ENCODE data around the gene DOCK11. TPM values are rescaled to one million over a fixed set of nuclear protein-coding genes. Genes with fewer than 3 reads are reported as not detected.

Gene DOCK11
- total and polyA plus RNA-seq, 2 experiments from 2014 or later = 7.6 to 8.3 TPM

- WGBS (ENCODE audit: low lambda C conversion rate, missing lambda C conversion rate) = 80% methylated on average over 7 of the region's 7 CpGs
These were observed 100.0 kb downstream of the DOCK11 start for GRCh38 chrX:118595501-118596042.

DNA sequence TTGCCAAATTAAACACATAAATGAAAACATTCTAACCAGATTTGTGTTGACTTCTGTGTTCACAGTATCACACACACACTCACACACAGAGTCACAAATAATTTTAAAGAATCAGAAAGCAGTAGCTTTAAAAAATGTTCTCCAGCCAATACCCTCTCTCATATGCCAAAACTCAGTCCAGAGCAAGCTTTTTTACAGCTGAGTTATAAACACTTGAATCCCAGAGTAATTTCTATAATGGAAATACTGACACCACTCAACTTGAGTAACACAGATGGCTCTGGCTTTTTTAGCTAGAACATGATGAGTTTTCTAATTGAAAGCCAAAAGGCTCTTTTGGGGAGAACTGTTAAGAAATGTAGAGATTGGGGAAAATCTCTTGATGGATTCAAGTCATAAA lies 100.8 kb downstream of the DOCK11 start:
- H3K27me3 ChIP-seq = no peaks in the 10 kb centered on the region
- H3K4me3 ChIP-seq = no peak overlapping the region
- no peaks in the 10 kb centered on the region for H3K36me3 ChIP-seq (replicated peaks; ENCODE audit: insufficient read depth, low read depth)
- TF ChIP-seq, protein P1, sequence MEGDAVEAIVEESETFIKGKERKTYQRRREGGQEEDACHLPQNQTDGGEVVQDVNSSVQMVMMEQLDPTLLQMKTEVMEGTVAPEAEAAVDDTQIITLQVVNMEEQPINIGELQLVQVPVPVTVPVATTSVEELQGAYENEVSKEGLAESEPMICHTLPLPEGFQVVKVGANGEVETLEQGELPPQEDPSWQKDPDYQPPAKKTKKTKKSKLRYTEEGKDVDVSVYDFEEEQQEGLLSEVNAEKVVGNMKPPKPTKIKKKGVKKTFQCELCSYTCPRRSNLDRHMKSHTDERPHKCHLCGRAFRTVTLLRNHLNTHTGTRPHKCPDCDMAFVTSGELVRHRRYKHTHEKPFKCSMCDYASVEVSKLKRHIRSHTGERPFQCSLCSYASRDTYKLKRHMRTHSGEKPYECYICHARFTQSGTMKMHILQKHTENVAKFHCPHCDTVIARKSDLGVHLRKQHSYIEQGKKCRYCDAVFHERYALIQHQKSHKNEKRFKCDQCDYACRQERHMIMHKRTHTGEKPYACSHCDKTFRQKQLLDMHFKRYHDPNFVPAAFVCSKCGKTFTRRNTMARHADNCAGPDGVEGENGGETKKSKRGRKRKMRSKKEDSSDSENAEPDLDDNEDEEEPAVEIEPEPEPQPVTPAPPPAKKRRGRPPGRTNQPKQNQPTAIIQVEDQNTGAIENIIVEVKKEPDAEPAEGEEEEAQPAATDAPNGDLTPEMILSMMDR (IDR thresholded peaks at IDR 0.05; ENCODE audit: poor library complexity) = no peak
- TF ChIP-seq EZH2 (IDR thresholded peaks at IDR 0.05; ENCODE audit: borderline replicate concordance) (no peak), EZH2phosphoT487 (IDR thresholded peaks at IDR 0.05; ENCODE audit: low read depth, severe bottlenecking, unreplicated experiment) (no peak)
- no peak overlapping the region for H2AFZ ChIP-seq
- no peaks in the 10 kb centered on the region for H4K20me1 ChIP-seq (ENCODE audit: insufficient read depth, poor library complexity, severe bottlenecking)
- H3K27ac ChIP-seq = no peak overlapping the region
- H3K9me2 ChIP-seq (replicated peaks; ENCODE audit: insufficient read depth) = no peaks in the 10 kb centered on the region
- no peaks in the 10 kb centered on the region for H3K4me1 ChIP-seq (ENCODE audit: insufficient read depth)
- H3K9me3 ChIP-seq (ENCODE audit: low read depth) = no peaks in the 10 kb centered on the region
- no peak overlapping the region for H3K4me2 ChIP-seq
- H3K79me2 ChIP-seq = no peaks in the 10 kb centered on the region
- no peak for DNase-seq (ENCODE audit: low spot score)

More at GRCh38 chrX:118595501-118596042, 100.0 kb downstream of the DOCK11 start:
- Histone ChIP-seq H3K4me3 (no peak overlapping the region), H3K4me1 (ENCODE audit: insufficient read depth) (no peaks in the 10 kb centered on the region), H3K9me3 (ENCODE audit: low read depth) (no peaks in the 10 kb centered on the region), H3K79me2 (no peaks in the 10 kb centered on the region), H2AFZ (no peak overlapping the region), H3K9me2 (replicated peaks; ENCODE audit: insufficient read depth) (no peaks in the 10 kb centered on the region), H3K27ac (no peak overlapping the region), H3K36me3 (replicated peaks; ENCODE audit: insufficient read depth, low read depth) (no peaks in the 10 kb centered on the region), H4K20me1 (ENCODE audit: insufficient read depth, poor library complexity, severe bottlenecking) (no peaks in the 10 kb centered on the region), H3K27me3 (no peaks in the 10 kb centered on the region), H3K4me2 (no peak overlapping the region)
- DNase-seq (ENCODE audit: low spot score) = no peak
- TF ChIP-seq, protein P1 (IDR thresholded peaks at IDR 0.05; ENCODE audit: poor library complexity) = no peak
- TF ChIP-seq EZH2 (IDR thresholded peaks at IDR 0.05; ENCODE audit: borderline replicate concordance) (no peak), EZH2phosphoT487 (IDR thresholded peaks at IDR 0.05; ENCODE audit: low read depth, severe bottlenecking, unreplicated experiment) (no peak)

DNA sequence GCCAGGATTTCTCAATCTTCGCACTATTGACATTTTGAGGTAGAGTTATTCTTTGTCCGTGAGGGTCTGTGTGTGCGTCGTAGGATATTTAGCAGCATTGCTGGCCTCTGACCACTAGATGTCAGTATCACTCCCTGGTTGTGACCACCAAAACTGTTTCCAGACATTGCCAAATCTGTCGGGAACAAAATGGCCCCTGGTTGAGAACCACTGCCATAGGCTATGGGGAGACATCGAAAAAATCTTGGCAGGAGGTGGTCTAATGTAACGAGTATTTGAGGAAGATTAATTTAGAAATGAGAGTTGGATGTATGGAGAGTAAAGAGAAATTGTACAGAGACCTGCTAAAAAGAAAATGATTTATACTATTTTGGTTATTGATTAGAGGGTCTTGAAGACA lies 108.4 kb downstream of the DOCK11 start:
- Histone ChIP-seq H4K20me1 (ENCODE audit: insufficient read depth, poor library complexity, severe bottlenecking) (no peaks in the 10 kb centered on the region), H3K4me3 (no peak overlapping the region), H3K79me2 (no peaks in the 10 kb centered on the region), H3K4me1 (ENCODE audit: insufficient read depth) (no peaks in the 10 kb centered on the region), H3K4me2 (peak overlapping the region; percentile 54), H3K9me3 (ENCODE audit: low read depth) (no peaks in the 10 kb centered on the region), H2AFZ (peak overlapping the region; percentile 37), H3K27ac (no peak overlapping the region), H3K27me3 (no peaks in the 10 kb centered on the region), H3K9me2 (replicated peaks; ENCODE audit: insufficient read depth) (no peaks in the 10 kb centered on the region), H3K36me3 (replicated peaks; ENCODE audit: insufficient read depth, low read depth) (no peaks in the 10 kb centered on the region)
- WGBS (ENCODE audit: low lambda C conversion rate, missing lambda C conversion rate) = 46% methylated on average over 7 of the region's 7 CpGs
- TF ChIP-seq EZH2 (IDR thresholded peaks at IDR 0.05; ENCODE audit: borderline replicate concordance) (no peak), EZH2phosphoT487 (IDR thresholded peaks at IDR 0.05; ENCODE audit: low read depth, severe bottlenecking, unreplicated experiment) (no peak)
- TF ChIP-seq, protein P1 (IDR thresholded peaks at IDR 0.05; ENCODE audit: poor library complexity) = peak; percentile 68
- peak; percentile 57 for DNase-seq (ENCODE audit: low spot score)

All from hepatocyte (in vitro differentiated cells).